Measurements from ENCODE around the gene DPP3.

The DPP3 gene

DNA sequence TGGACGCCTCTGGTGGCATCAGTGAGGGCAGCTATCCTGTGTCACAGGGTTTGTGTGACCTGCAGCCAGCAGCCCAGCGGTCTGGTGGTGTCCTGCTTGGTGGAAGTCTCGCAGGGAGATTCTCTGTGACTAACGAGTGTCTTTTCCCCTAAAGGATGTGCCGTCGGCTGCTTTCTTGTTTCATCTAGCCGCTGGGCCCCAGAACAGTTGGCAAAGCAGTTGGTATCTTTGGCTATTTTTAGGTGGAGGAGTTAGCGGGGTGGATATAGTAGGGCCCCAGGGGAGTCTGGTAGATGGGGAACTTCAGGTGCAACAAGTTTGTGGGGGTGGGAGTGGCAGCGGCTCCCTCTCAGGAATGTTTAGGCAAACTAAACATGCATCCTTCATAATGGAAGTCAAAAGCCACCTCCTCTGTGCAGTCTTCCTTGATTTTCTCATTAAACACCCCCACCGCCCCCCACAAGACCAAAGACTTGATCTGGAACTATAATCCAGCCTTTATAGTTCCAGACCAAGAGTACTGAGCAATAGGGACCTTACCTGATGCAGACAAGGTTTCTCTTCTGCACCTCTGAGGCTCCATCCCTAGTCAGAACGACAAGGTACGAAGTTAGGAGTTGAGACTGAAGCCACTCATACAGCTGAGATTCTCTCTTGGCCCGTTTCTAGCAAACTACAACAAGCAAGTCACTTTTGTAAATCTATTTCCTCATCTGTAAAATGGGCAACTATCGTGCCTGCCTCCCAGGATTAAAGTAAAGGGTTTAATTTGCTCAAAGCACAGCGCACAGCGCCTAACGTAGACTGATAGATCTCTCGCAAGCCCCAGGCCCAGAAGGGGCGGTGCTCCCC lies 14.6 kb upstream of the DPP3 start:
- DNase-seq: no peak

DNA sequence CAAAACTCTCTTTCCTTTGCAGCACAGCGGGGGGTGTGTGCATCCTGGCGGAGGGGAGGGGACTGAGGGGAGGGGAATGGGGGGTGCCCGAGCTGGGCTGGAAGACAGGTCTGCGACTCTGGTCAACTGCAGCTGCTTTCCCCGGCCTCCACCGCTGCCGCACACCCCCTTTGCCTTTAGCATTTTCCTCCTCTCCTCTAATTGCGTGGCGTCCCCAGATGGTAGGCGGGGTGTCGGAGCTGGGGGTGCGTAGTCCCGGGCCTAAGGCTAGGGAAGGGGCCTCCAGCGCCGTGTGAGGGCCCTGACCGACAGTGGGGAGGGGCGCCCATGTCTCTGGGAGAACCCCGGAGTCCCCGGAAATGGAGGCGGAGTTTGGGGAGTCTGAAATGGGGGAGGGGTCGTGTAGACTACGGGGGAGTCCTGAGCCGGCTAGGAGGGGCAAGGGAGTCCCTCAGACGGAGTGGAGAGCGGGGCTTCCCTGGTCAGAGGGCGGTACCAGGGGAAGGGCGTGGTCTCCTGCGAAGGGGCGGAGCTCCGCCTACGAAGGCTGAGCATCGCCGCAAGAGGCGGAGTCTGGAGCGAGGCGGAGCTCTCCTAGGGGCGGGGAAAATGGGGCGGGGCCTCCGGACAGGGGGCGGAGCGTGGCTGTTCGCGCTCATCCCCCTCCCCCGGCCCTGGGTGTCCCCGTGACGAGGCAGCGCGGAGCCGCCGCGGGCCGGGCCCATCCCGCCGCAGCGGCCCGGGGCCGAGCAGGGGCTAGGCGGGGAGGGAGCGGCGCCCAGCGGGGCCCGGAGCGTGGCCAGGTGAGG lies 13.8 kb upstream of the DPP3 start, which contains the start of gene PELI3:
Gene PELI3 (plus strand): TSS at position 681 of the 809 bp plus-strand sequence. CDS start 1,224 bp downstream, outside the sequence.
- DNase-seq: peak; percentile 89

- peak; percentile 30 for DNase-seq
Measured at GRCh38 chr11:66467034-66467659, 13.1 kb upstream of the DPP3 start.

DNA sequence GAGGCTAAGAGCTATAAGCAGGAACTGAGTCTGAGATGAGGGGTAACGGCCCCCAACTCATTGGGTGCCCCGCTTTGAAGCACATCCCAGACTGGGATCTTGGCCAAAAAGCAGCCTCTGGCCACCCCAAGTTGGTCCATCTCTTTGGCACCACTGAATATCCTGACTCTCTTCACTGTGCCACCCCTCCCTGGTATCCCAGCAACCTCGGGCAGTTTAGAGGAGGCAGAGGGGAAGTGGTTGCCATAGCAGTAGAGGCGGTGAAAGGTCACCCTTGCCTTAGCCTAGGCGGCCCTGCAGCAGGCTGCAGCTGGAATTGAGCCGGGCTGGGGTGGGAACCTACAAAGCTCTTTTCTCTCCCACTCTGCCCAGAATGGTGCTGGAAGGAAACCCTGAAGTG lies 12.5 kb upstream of the DPP3 start:
- DNase-seq: no peak

DNA sequence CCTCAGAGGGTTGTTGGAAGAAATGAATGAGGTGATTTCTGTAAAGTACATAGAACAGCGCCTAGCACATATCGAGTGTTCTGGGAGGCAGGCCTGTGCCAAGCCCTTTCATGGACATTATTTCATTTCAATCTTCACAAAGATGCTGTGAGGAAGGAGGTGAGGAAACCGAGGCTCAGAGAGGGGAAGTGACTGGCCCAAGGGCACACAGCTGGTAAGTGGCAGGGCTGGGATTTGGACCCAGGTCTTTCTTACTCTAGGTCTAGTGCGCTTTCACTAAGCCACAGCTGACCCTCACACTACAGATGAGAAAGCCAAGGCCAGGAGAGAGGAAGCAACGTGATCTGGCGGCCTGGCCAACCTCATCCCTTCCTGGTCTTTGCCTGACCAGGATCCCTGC lies 11.5 kb upstream of the DPP3 start:
- DNase-seq: no peak

- no peak for DNase-seq
Measured at GRCh38 chr11:66469441-66469840, 10.8 kb upstream of the DPP3 start.

- no peak for DNase-seq
Measured at GRCh38 chr11:66470015-66470414, 10.2 kb upstream of the DPP3 start.

- no peak for DNase-seq
Measured at GRCh38 chr11:66471142-66471541, 9.1 kb upstream of the DPP3 start.

DNA sequence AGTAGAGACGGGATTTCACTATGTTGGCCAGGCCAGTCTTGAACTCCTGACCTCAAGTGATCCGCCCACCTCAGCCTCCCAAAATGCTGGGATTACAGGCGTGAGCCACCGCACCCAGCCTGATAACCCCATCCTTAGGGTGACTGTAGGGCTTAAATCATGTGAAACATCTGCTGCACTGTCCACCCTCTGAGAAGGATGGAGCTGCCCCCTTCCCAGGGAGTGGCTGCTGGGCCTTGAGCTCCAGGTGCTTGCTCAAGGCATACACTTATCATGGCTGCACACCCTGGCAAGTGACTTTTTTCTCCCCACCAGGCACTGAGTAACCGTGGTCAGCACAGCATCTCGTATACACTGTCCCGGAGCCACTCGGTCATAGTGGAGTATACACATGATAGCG lies 8.2 kb upstream of the DPP3 start:
- DNase-seq: no peak

- no peak for DNase-seq
Measured at GRCh38 chr11:66473167-66473566, 7.1 kb upstream of the DPP3 start.

- DNase-seq: no peak
Measured at GRCh38 chr11:66473608-66474515, 6.4 kb upstream of the DPP3 start.

DNA sequence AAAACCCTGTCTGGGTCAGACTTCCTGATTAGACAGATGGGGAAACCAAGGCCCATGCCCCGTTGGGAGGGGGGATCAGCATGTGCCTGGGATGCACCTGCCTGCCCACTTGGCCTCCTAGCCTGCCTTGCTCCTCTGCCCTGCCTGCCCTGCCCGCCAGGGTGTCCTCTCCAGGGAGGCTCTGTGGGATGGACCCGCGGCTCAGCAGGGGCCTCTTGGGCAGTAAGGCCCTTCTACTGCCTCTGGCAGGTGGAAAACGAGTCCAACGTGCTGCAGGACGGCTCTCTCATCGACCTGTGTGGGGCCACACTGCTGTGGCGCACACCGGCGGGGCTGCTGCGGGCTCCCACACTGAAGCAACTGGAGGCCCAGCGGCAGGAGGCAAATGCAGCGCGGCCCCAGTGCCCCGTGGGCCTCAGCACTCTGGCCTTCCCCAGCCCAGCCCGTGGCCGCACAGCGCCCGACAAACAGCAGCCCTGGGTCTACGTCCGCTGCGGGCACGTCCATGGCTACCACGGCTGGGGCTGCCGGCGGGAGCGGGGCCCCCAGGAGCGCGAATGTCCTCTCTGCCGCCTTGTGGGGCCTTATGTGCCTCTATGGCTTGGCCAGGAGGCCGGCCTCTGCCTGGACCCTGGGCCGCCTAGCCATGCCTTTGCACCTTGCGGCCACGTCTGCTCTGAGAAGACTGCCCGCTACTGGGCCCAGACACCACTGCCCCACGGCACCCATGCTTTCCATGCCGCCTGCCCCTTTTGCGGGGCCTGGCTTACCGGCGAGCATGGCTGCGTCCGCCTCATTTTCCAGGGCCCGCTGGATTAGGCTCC lies 4.7 kb upstream of the DPP3 start:
- no peak for DNase-seq

GRCh38 chr11:66476173-66476840 lies 3.9 kb upstream of the DPP3 start:
- DNase-seq: no peak

DNA sequence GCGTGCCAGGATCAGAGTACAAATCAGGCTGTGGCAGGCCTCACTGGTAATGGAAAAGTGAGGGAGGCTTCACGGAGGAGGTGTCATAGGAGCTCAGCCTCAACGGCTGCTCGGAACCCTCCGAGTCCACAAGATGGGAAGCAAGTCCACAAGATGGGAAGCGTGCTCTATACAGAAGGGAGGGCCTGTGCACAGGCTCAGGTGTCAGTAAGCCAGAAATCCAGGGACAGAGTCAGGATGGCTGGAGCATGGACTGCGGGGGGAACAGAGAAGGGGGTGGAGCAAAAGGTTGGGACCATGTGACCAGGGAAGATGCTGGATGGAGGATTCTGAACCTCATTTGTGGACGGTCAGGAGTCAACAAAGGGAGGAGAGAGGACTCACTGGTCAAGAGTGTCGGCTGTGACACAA lies 3.4 kb upstream of the DPP3 start:
- DNase-seq: no peak

GRCh38 chr11:66477263-66478201 lies 2.7 kb upstream of the DPP3 start:
- DNase-seq: no peak

GRCh38 chr11:66478729-66479393 lies 1.4 kb upstream of the DPP3 start:
- peak; percentile 18 for DNase-seq

- DNase-seq: peak; percentile 26
Measured at GRCh38 chr11:66479394-66480116, 679 bp upstream of the DPP3 start.

GRCh38 chr11:66484806-66485380 lies 4.7 kb downstream of the DPP3 start:
- DNase-seq: no peak

Measured in fibroblast of skin of right biceps (primary cell).